Keratinocyte (primary cell): Measurements from ENCODE around the gene SRRT. TPM values are rescaled to one million over a fixed set of nuclear protein-coding genes. Genes with fewer than 3 reads are reported as not detected.

Source experiments
- DNase-seq: peaks from one replicate; pipeline ENCODE4 v3.0.0-alpha.2; 2011; ENCODE audit warnings: low read depth, missing footprints, low spot score
- FAIRE-seq: peaks from 2 replicates; lab custom pipeline; 2011; peaks lifted over from hg19 to GRCh38; lab: Jason Lieb, UNC
- H2AFZ ChIP-seq: 2 replicates; pipeline ENCODE4 v1.6.0; 2012; ENCODE audit warnings: low read length, control low read depth, inconsistent platforms; ENCODE audit not compliant: control insufficient read depth
- H3K27ac ChIP-seq: 2 replicates; pipeline ENCODE4 v1.5.1; 2011; ENCODE audit warnings: low read length; ENCODE audit not compliant: control insufficient read depth, insufficient read depth
- H3K27me3 ChIP-seq: 3 replicates; pipeline ENCODE4 v1.6.0; 2011; ENCODE audit warnings: low read length; ENCODE audit not compliant: control insufficient read depth, insufficient read depth; ENCODE audit errors: extremely low read depth
- H3K36me3 ChIP-seq, 2 experiments: 2 replicates in 1 of 2; 3 replicates in 1 of 2; pipeline ENCODE4 v1.5.1; 2011; ENCODE audit warnings: low read length in 2 of 2, mild to moderate bottlenecking in 1 of 2; ENCODE audit not compliant: control insufficient read depth in 2 of 2, insufficient read depth in 2 of 2; ENCODE audit errors: extremely low read depth in 1 of 2
- H3K4me1 ChIP-seq: 3 replicates; pipeline ENCODE4 v1.5.1; 2011; ENCODE audit warnings: low read length; ENCODE audit not compliant: control insufficient read depth, insufficient read depth; ENCODE audit errors: extremely low read depth
- H3K4me2 ChIP-seq: 3 replicates; pipeline ENCODE4 v1.6.0; 2011; ENCODE audit warnings: low read depth, low read length; ENCODE audit not compliant: control insufficient read depth, insufficient read depth; ENCODE audit errors: extremely low read depth
- H3K4me3 ChIP-seq, 3 experiments: fragments of 200-600 bp in 1 of 3; sonication (generic) in 1 of 3; 2 replicates in 2 of 3; 3 replicates in 1 of 3; pipeline ENCODE4 v1.5.1; 2011 to 2016; ENCODE audit warnings: low read length in 3 of 3, mild to moderate bottlenecking in 3 of 3, control low read depth in 2 of 3, inconsistent platforms in 1 of 3, low read depth in 1 of 3, mixed read lengths in 1 of 3, mixed run types in 1 of 3, moderate library complexity in 1 of 3; ENCODE audit not compliant: control insufficient read depth in 2 of 3, insufficient read depth in 2 of 3; ENCODE audit errors: extremely low read depth in 1 of 3
- H3K79me2 ChIP-seq: 2 replicates; pipeline ENCODE4 v1.6.0; 2012; ENCODE audit warnings: low read length; ENCODE audit not compliant: control insufficient read depth, insufficient read depth
- H3K9ac ChIP-seq: 3 replicates; pipeline ENCODE4 v1.6.0; 2011; ENCODE audit warnings: low read length; ENCODE audit not compliant: control insufficient read depth, insufficient read depth; ENCODE audit errors: extremely low read depth
- H3K9me1 ChIP-seq: 3 replicates; pipeline ENCODE4 v1.6.0; 2011; ENCODE audit warnings: low read length; ENCODE audit not compliant: control insufficient read depth, insufficient read depth; ENCODE audit errors: extremely low read depth
- H3K9me3 ChIP-seq: 2 replicates; pipeline ENCODE4 v1.5.1; 2012; ENCODE audit warnings: low read depth, low read length; ENCODE audit not compliant: control insufficient read depth
- H4K20me1 ChIP-seq: 3 replicates; pipeline ENCODE4 v1.6.0; 2011; ENCODE audit warnings: low read length; ENCODE audit not compliant: control insufficient read depth, insufficient read depth; ENCODE audit errors: extremely low read depth
- EZH2 ChIP-seq: IDR thresholded peaks from one replicate; pipeline ENCODE4 v1.6.1; 2012; ENCODE audit warnings: inconsistent platforms, mild to moderate bottlenecking, low read length, moderate library complexity
- dilution Hi-C: fragments of 300-500 bp; cut with MboI; formaldehyde crosslinking; loops from one replicate; pipeline ENCODE4 v1.7.0; 2020; ENCODE audit warnings: low sequenced_read_pairs; ENCODE audit not compliant: extremely low pct_ligation_motif_present
- polyA plus RNA-seq, 5 experiments: library from polyadenylated mRNA; depleted of rRNA in 3 of 5; stranded (reverse) in 3 of 5; stranded (forward) in 1 of 5; unstranded in 1 of 5; fragments of >200 nt; gene quantifications; 1 replicate in 1 of 5; 2 replicates in 3 of 5; 3 replicates in 1 of 5; pipeline versions ENCODE4 v1.2.1 to v1.2.3, GENCODE V29; 2011 to 2012; ENCODE audit warnings: missing spikeins in 2 of 5, low read depth in 1 of 5, low replicate concordance in 1 of 5
- TF ChIP-seq, protein P1 (sequence below), 3 experiments: IDR thresholded peaks in 1 of 3; conservative IDR thresholded peaks in 1 of 3; optimal IDR thresholded peaks in 1 of 3; 2 replicates in 2 of 3; 3 replicates in 1 of 3; pipeline versions ENCODE3 to v1.5.1; 2011; ENCODE audit warnings: low read length in 3 of 3, mild to moderate bottlenecking in 3 of 3, moderate library complexity in 2 of 3, control low read depth in 1 of 3, inconsistent platforms in 1 of 3; ENCODE audit not compliant: insufficient read depth in 2 of 3; ENCODE audit errors: extremely low read depth in 1 of 3

SRRT gene
- polyA plus RNA-seq, 1 donor (not counting 4 experiments of a cell fraction or from before 2014, with no cell fraction given) = 42.2 TPM

GRCh38 chr7:100859856-100860255, 15.0 kb upstream of the SRRT start:
- Histone ChIP-seq H2AFZ (no peak overlapping the region), H3K79me2 (peaks cover 9% of the 10 kb centered on the region), H3K4me2 (no peak overlapping the region), H3K9me1 (no peaks in the 10 kb centered on the region), H3K4me3 (no peak overlapping the region), H3K9me3 (no peaks in the 10 kb centered on the region), H3K27me3 (no peaks in the 10 kb centered on the region), H4K20me1 (no peaks in the 10 kb centered on the region), H3K9ac (no peak overlapping the region), H3K4me1 (peaks cover under 1% of the 10 kb centered on the region), H3K27ac (no peak overlapping the region), H3K36me3 (peaks cover 20 to 28% of the 10 kb centered on the region in 2 experiments)
- DNase-seq (no peak), FAIRE-seq (no peak)
- dilution Hi-C loops = no loop called here
- TF ChIP-seq EZH2 = no peak

GRCh38 chr7:100860702-100861615, 13.9 kb upstream of the SRRT start:
- dilution Hi-C loops = no loop called here
- Histone ChIP-seq H3K27ac (no peak overlapping the region), H4K20me1 (no peaks in the 10 kb centered on the region), H2AFZ (no peak overlapping the region), H3K9me1 (no peaks in the 10 kb centered on the region), H3K4me2 (no peak overlapping the region), H3K79me2 (peaks cover 3% of the 10 kb centered on the region), H3K27me3 (no peaks in the 10 kb centered on the region), H3K36me3 (peaks cover 18 to 28% of the 10 kb centered on the region in 2 experiments), H3K4me3 (no peak overlapping the region), H3K4me1 (peaks cover 11% of the 10 kb centered on the region), H3K9me3 (no peaks in the 10 kb centered on the region), H3K9ac (no peak overlapping the region)
- DNase-seq = no peak
- FAIRE-seq = no peak
- TF ChIP-seq, protein P1, sequence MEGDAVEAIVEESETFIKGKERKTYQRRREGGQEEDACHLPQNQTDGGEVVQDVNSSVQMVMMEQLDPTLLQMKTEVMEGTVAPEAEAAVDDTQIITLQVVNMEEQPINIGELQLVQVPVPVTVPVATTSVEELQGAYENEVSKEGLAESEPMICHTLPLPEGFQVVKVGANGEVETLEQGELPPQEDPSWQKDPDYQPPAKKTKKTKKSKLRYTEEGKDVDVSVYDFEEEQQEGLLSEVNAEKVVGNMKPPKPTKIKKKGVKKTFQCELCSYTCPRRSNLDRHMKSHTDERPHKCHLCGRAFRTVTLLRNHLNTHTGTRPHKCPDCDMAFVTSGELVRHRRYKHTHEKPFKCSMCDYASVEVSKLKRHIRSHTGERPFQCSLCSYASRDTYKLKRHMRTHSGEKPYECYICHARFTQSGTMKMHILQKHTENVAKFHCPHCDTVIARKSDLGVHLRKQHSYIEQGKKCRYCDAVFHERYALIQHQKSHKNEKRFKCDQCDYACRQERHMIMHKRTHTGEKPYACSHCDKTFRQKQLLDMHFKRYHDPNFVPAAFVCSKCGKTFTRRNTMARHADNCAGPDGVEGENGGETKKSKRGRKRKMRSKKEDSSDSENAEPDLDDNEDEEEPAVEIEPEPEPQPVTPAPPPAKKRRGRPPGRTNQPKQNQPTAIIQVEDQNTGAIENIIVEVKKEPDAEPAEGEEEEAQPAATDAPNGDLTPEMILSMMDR (optimal IDR thresholded peaks at IDR 0.05 in 1 of 3, IDR thresholded peaks at IDR 0.05 in 1 of 3, conservative IDR thresholded peaks at IDR 0.05 in 1 of 3; ENCODE audit: extremely low read depth in 1 of 3, insufficient read depth in 2 of 3, low read length in 3 of 3) = no peak
